Ishikawa (cell line): ENCODE data around the gene FRAS1.

Source experiments
- CEBPB ChIP-seq: IDR thresholded peaks from 2 replicates; pipeline ENCODE4 v1.6.1; 2012
- CREB1 ChIP-seq: IDR thresholded peaks from 2 replicates; pipeline ENCODE4 v1.6.1; 2012; ENCODE audit warnings: low read depth
- EGR1 ChIP-seq: IDR thresholded peaks from 2 replicates; pipeline ENCODE4 v1.6.1; 2012
- EP300 ChIP-seq: IDR thresholded peaks from 2 replicates; pipeline ENCODE4 v1.6.1; 2012; ENCODE audit warnings: borderline replicate concordance
- FOXM1 ChIP-seq: IDR thresholded peaks from 2 replicates; pipeline ENCODE4 v1.6.1; 2012; ENCODE audit warnings: low read depth, borderline replicate concordance
- NFIC ChIP-seq: IDR thresholded peaks from 2 replicates; pipeline ENCODE4 v1.6.1; 2012
- RAD21 ChIP-seq: IDR thresholded peaks from 2 replicates; pipeline ENCODE4 v1.6.1; 2012; ENCODE audit warnings: low read depth
- TAF1 ChIP-seq: IDR thresholded peaks from 2 replicates; pipeline ENCODE4 v1.6.1; 2012; ENCODE audit warnings: low read depth, mild to moderate bottlenecking
- TCF12 ChIP-seq: IDR thresholded peaks from 2 replicates; pipeline ENCODE4 v1.6.1; 2012; ENCODE audit warnings: low read depth
- TEAD4 ChIP-seq: IDR thresholded peaks from 2 replicates; pipeline ENCODE4 v1.6.1; 2012
- USF1 ChIP-seq: IDR thresholded peaks from 2 replicates; pipeline ENCODE4 v1.6.1; 2012
- YY1 ChIP-seq: IDR thresholded peaks from 2 replicates; pipeline ENCODE4 v1.6.1; 2012; ENCODE audit warnings: low read depth
- ZBTB7A ChIP-seq: IDR thresholded peaks from 2 replicates; pipeline ENCODE4 v1.6.1; 2012; ENCODE audit warnings: low read depth
- TF ChIP-seq, protein P1 (sequence below): IDR thresholded peaks from 2 replicates; pipeline ENCODE4 v1.6.1; 2012
- TF ChIP-seq, protein P2 (sequence below): IDR thresholded peaks from 2 replicates; pipeline ENCODE4 v1.6.1; 2012; ENCODE audit warnings: low read depth, mild to moderate bottlenecking

The FRAS1 gene

GRCh38 chr4:78078101-78078500, 21.0 kb downstream of the FRAS1 start:
- TF ChIP-seq USF1: no peak
- TF ChIP-seq, protein P1, sequence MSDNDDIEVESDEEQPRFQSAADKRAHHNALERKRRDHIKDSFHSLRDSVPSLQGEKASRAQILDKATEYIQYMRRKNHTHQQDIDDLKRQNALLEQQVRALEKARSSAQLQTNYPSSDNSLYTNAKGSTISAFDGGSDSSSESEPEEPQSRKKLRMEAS: no peak
- no peak for TF ChIP-seq ZBTB7A
- TF ChIP-seq EP300: no peak
- no peak for TF ChIP-seq TAF1
- no peak for TF ChIP-seq CEBPB
- TF ChIP-seq RAD21: no peak
- TF ChIP-seq NFIC: no peak
- no peak for TF ChIP-seq YY1
- TF ChIP-seq, protein P2, sequence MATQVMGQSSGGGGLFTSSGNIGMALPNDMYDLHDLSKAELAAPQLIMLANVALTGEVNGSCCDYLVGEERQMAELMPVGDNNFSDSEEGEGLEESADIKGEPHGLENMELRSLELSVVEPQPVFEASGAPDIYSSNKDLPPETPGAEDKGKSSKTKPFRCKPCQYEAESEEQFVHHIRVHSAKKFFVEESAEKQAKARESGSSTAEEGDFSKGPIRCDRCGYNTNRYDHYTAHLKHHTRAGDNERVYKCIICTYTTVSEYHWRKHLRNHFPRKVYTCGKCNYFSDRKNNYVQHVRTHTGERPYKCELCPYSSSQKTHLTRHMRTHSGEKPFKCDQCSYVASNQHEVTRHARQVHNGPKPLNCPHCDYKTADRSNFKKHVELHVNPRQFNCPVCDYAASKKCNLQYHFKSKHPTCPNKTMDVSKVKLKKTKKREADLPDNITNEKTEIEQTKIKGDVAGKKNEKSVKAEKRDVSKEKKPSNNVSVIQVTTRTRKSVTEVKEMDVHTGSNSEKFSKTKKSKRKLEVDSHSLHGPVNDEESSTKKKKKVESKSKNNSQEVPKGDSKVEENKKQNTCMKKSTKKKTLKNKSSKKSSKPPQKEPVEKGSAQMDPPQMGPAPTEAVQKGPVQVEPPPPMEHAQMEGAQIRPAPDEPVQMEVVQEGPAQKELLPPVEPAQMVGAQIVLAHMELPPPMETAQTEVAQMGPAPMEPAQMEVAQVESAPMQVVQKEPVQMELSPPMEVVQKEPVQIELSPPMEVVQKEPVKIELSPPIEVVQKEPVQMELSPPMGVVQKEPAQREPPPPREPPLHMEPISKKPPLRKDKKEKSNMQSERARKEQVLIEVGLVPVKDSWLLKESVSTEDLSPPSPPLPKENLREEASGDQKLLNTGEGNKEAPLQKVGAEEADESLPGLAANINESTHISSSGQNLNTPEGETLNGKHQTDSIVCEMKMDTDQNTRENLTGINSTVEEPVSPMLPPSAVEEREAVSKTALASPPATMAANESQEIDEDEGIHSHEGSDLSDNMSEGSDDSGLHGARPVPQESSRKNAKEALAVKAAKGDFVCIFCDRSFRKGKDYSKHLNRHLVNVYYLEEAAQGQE: no peak
- TF ChIP-seq EGR1: no peak
- TF ChIP-seq FOXM1: no peak
- no peak for TF ChIP-seq TCF12
- no peak for TF ChIP-seq TEAD4
- no peak for TF ChIP-seq CREB1

GRCh38 chr4:78079726-78080430, 22.8 kb downstream of the FRAS1 start:
- TF ChIP-seq YY1: no peak

DNA sequence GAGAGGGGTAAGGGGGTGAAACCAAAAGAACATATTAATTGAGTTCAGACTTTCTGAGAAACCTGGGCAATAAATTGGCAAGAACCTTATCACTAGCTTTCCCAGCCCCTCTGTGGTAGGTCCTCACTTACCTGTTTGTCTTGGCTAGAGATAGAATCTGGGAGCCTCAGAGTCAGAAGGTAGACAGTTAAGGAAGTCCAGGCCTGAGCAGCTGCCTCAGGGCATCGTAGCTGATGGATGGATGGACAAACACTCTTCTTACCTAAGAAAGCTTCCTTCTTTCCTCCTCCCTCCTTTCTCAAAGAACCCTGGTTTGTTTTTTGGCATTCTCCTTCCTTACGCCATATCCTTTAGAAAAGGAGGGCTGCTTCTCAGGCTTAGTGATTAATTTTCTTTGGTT, 24.4 kb downstream of the FRAS1 start:
- TF ChIP-seq NFIC: no peak
- TF ChIP-seq TEAD4: no peak
- TF ChIP-seq, protein P2: no peak
- no peak for TF ChIP-seq EGR1

- TF ChIP-seq CEBPB (no peak), TEAD4 (no peak), RAD21 (no peak), TAF1 (no peak), YY1 (no peak), EP300 (no peak), USF1 (no peak), TCF12 (no peak), NFIC (no peak), CREB1 (no peak), EGR1 (no peak)
- TF ChIP-seq, protein P2: no peak
- TF ChIP-seq, protein P1: no peak
Observed at GRCh38 chr4:78083035-78083434, 25.9 kb downstream of the FRAS1 start.

DNA sequence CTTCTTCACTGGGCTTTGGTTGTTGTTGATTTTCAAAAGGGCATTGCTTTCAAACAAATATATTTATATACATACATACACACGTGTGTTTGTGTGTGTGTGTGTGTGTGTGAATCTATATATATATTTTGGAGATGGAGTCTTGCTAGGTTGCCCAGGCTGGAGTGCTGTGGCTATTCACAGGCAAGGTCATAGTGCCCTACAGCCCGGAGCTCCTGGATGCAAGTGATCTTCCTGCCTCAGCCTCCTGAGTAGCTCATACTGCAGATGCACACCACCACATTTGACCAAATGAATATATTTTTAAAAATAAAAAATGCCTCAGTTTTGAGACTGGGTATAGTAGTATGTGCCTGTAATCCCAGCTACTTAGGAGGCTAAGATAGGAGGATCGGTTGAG, 34.4 kb downstream of the FRAS1 start:
- no peak for TF ChIP-seq ZBTB7A
- TF ChIP-seq FOXM1: no peak
- no peak for TF ChIP-seq EGR1
- no peak for TF ChIP-seq TAF1
- no peak for TF ChIP-seq YY1
- TF ChIP-seq, protein P2: no peak
- TF ChIP-seq TCF12: no peak
- no peak for TF ChIP-seq EP300
- no peak for TF ChIP-seq RAD21
- TF ChIP-seq, protein P1: no peak
- TF ChIP-seq CREB1: no peak
- TF ChIP-seq NFIC: no peak
- TF ChIP-seq USF1: no peak
- no peak for TF ChIP-seq TEAD4
- TF ChIP-seq CEBPB: no peak
